GM11168 (cell line): ENCODE data around the gene SARDH.
"Not testable (repeated sequence)": the region's sequence is repeated elsewhere in the genome, so short reads cannot be mapped to it uniquely, and the experiment has no call there.

ENCODE experiments used
- in situ Hi-C: fragments of 300-500 bp; cut with MboI; formaldehyde crosslinking; loops from one replicate; pipeline ENCODE4 v1.12.0; 2022; ENCODE audit warnings: low sequenced_read_pairs; ENCODE audit not compliant: unreplicated experiment

The SARDH gene

DNA sequence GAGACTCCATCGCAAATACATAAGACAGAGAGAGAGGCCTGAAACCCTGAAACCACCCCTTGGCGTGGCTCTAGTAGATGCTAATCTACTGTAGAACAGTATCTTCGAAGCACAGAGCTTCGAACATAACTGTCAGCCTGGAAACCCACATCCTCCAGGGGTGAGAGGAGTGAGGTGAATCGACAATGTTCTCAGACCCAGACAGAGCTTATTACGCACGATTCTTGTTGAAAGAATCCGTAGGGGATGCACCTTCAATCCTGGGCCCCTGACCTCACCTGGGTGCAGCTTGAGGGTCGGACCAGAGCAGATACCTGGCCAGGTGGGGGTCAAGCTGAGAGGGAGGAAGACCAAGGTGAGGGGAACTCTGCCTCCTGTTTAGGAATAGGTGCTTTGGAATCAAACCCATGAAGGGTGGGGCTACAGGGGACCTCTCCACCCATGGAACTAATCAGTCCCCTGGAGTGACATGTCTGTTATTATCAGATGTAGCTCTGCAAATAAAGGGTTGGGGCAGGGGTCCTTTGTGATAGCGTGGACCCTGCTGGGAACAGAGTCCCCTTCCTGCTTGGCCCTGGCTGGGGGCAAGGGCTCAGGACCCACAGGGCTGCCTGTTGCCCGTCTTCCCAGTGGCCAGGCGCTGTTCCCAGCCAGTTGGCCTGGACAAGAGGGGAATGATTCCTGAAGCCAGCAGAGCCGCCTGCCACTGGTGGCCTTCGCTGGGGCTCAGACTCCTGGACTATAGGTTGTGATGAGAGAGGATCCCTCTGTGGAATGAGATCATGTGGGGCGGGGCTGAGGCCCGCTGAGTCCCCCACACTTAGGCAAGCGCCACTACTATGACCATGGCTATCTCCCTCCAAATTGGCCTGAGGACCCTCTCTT, 60.8 kb downstream of the SARDH start:
- in situ Hi-C loops, result no loop called here

DNA sequence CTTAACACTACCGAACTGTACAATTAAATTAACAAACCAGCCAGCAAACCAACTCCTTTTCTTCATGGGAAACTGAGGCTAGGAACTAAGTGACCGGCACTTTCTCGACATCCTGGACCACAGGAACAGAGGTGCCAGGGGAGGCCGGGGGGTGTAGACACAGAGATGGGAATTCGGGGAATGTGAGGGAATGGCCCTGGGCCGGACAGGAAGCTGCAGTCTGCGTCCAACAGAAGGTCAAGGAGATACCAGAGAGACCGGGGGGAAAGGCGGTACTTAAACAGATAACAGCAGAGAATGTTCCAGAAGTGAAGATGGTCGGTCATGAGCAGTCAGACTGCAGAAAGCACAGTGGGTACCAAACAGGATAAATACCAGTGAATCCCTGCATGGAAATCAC, 61.7 kb downstream of the SARDH start:
- in situ Hi-C loops, result no loop called here

DNA sequence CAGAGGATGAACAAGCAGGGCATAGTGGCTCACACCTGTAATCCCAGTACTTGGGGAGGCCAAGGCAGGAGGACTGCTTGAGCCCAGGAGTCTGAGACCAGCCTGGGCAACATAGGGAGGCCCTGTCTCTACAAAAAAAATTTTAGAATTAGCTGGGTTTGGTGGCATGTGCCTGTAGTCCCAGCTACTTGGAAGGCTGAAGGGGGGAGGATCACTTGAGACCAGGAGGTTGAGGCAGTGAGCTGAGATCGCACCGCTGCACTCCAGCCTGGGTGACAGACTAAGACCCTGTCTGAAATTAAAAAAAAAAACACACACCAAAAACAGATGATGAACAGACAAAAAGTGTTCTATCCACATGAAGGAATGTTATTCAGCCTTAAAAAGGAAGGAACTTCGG, 62.4 kb downstream of the SARDH start:
- in situ Hi-C loops, result not testable (repeated sequence)

DNA sequence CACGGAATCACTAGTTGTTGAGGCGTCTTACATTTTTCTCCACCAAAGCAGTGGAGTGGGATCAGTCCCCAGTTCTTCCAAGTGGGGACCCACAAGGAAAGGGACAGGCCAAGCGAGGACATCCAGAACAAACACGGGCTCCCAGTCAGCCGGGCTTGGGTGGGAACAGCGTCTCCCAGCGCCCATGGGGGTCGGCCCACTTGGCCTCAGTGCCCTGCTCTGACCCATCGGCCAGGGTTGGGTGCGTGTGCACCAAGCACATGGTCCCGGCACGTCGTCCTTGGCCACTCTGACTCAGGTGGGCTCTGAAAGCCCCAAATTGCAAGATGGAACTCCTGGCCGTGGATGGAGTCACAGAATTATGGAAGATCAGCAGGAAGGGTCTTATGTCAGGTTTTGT, 64.1 kb downstream of the SARDH start:
- in situ Hi-C loops, result no loop called here

- in situ Hi-C loops, result no loop called here
Observed at GRCh38 chr9:133673258-133673655, 64.9 kb downstream of the SARDH start.

- in situ Hi-C loops, result no loop called here
Observed at GRCh38 chr9:133672503-133673257, 65.5 kb downstream of the SARDH start.

DNA sequence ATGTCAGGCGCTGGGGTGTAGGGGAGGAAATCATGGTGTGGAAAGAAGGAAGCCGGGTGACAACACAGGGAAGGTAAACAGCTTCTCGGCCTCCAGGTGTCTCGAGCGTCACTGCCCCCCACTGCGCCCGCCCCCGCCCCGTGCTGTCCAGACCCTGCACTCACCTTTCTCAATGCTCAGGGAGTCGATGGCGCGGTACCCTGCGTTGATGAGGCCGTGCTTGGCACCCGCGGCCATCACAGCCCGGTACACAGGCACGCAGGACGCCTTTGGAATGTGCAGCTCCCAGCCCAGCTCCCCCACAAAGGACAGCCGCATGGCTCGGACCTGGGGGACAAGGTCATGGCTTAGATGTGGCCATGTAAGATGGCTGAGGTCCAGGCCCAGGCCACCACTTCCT, 66.8 kb downstream of the SARDH start:
- in situ Hi-C loops, result no loop called here

DNA sequence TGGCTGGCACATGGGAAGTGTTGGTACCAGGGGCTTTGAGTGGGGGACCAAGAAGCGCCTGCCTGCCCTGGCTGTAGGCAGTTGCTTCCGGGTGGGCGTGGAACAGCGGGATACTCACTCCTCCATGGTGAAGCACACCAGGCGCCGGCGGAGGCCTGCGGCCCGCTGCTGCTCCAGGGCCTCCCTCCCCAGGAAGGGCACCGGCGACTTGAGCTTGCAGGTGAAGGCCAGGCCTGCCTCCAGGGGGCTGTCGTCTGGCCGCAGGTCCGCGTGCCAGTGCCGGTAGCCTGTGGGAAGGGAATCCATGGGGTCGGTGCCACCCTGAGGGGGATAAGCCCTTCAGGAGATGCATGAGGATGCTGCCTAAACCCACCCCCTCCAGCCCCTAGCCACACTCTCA, 67.7 kb downstream of the SARDH start:
- in situ Hi-C loops, result no loop called here

GRCh38 chr9:133669182-133669801, 68.9 kb downstream of the SARDH start:
- in situ Hi-C loops, result no loop called here

DNA sequence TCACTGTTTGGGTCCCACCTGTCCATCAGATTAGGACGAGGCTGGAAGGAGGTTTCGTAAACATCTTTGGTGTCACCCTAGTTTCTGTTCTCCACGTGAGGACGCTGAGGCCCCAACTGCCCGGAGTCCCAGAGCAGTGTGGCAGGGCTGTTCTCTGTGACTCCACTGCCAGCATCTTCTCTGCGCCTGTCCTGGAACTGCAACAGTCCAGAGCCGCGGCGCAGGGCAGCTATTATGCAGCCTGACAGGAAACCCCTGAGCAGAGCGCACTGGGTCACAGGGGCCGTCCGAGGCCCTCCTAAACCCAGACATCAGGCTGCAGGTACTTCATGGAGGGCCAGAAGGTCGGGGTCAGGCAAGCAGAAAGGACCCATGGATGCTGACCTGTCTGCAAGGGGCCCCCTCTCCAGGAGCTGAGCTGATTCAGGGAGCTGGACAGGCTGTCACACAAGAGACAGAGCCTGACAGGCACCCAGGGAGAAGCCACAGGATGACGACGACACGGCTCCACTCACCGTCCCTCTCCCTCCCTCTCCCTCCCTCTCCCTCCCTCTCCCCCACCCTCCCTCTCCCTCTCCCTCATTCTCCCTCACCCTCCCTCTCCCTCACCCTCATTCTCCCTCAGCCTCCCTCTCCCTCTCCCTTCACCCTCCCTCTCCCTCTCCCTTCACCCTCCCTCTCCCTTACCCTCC, 70.2 kb downstream of the SARDH start:
- in situ Hi-C loops, result no loop called here

GRCh38 chr9:133666845-133667244, 71.3 kb downstream of the SARDH start:
- in situ Hi-C loops, result no loop called here

DNA sequence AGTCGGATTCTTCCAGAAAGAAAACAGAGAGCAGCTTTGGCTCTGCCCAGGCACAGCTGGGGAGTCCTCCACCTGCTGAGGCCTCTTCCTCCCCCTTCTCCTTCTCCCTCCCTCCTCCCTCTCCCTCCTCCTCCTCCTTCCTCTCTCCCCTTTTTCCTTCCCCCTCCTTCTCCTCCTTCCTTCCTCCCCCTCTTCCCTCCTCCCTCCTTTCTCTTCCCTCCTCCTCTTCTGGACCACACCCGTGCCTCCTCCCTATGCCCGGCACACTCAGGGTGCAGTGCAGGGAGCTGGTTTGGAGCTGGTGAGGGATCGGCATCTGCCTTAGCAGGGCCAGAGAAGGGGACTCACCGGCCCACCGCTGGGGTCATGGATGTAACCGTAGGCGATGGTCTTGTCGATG, 71.8 kb downstream of the SARDH start:
- in situ Hi-C loops, result no loop called here

DNA sequence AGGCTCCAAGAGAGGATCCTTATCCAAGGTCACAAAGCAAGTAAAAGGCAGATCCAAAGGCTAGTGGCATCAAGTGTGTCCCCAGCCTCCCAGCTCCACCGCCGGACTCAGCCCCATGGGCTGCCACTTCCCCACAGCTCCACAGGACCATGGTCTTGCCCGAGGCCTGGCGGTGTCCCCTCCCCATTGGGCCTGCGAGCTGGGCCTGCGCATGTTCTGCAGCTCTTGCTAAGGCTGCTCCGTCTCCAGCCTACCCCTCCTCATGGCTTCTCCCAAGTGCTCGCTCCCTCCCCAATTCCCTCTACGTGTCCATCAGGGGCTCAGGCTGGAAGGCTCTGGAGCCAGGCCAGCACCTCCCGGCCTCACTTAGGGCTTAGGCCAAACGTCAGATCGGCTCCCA, 72.6 kb downstream of the SARDH start:
- in situ Hi-C loops, result no loop called here

DNA sequence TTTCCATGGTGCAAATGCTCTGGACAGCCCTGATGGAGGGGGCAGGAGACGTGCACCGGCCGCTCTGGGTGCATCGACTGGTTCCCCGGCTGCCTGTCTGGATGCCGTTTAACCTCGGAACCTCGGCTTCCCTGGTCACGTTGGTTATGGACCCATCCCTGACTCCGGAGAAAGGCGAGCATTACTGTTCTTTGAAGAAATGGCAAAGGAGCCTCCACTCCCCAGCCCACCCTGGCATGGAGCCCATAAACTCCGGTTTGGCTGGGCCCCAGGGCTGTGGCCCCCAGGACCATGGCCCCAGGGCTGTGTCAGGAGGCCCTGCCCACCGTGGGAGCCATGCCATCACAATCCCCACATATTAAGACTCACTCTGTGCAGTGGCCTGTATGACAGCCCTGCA, 73.1 kb downstream of the SARDH start:
- in situ Hi-C loops, result no loop called here

- in situ Hi-C loops, result no loop called here
Observed at GRCh38 chr9:133664173-133665050, 73.7 kb downstream of the SARDH start.

- in situ Hi-C loops, result no loop called here
Observed at GRCh38 chr9:133661846-133662540, 76.2 kb downstream of the SARDH start.

DNA sequence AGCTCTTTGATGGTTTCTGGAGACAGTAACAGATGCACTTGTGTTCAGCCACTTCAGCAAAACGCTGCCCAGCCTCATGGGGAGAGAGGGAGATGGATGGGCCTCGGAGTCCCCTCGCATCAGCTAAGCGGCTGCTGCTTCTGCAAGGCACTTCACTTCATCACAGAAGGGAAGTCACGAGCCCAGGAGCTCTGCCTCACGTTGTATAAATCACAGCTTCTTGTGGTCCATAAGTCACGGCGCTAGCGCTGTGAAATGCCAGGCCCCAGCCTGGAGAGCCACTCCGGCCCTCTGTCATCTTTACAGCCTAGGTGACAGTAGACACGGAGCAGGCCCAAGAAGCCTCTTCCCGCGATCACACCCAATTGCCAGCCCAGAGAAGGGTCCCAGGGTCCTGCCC, 78.6 kb downstream of the SARDH start:
- in situ Hi-C loops, result no loop called here

DNA sequence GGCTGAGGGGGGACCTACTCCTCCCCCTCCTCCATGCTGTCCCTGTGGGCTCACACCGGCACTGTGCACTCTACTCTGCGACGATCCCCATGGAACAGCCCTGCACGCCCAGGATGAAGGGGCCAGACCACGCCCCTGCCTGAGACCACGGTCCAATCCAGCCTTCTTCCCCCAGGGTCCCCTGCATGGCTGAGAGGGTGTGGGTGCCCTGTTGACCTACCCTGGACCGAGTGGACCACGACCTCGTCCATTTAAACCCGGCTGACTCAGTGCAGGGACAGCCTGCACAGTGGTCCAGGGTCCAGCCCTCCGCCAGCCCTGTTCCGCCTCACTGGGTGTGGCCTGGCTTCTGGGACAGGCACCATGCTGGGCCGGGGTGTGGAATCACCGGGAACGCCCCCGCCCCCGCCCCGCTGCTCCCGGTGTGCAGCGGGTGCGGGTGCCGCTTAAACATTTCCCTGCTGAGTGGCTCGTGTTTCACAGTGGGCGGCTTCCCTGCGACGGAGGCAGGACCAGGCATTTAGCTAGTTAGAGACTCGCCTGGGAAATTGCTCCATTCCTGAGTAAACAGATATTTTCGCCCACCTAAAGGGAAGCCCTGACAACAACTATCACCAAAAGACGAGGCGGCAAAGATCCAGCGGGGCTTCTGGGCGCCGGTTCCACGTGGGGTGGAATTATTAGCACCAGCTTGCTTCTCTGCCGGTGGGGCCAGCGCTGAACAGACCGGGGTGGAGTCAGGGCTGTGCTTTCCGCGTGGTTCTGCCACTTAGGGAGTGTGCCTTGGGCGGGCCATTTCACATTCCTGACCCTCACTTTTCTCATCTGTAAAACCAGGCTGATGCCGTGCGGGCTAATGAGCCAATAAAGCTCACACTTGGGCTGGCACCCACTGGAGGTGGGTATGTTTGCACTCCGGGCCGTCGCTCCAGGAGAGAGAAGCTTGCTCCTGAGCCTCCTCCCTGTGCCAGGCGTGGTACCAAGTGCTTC, 79.4 kb downstream of the SARDH start:
- in situ Hi-C loops, result no loop called here
